ENCODE results near the gene ICOSLG. TPM values are rescaled to one million over a fixed set of nuclear protein-coding genes. Genes with fewer than 3 reads are reported as not detected.
A peak's percentile ranks its signal among the peaks of the same experiment; 100 is the strongest.
"Not testable (repeated sequence)": the region's sequence is repeated elsewhere in the genome, so short reads cannot be mapped to it uniquely, and the experiment has no call there.

The ICOSLG gene
- total and polyA plus RNA-seq, 8 donors: 0.46 to 2.7 (median 0.83) TPM

- H3K9me3 ChIP-seq: no peaks in the 10 kb centered on the region
- no peak for TF ChIP-seq CTCF (IDR thresholded peaks at IDR 0.05)
- H3K4me1 ChIP-seq: no peaks in the 10 kb centered on the region
- FAIRE-seq: no peak
- H3K4me3 ChIP-seq: no peak overlapping the region
- DNase-seq: peak in 2 of 6 donors; percentile 39 to 45
- ATAC-seq: no peak
- WGBS, 2 donors: 59 to 73% methylated on average over 29 of the region's 29 CpGs
- H3K27me3 ChIP-seq: no peaks in the 10 kb centered on the region
- no peaks in the 10 kb centered on the region for H3K36me3 ChIP-seq
- H3K27ac ChIP-seq: no peak overlapping the region
- intact Hi-C loops (cut with DNase I): no loop called here
These were observed 13.3 kb upstream of the ICOSLG start for GRCh38 chr21:44253832-44254710.

GRCh38 chr21:44249204-44250037, 8.7 kb upstream of the ICOSLG start:
- intact Hi-C loops (cut with DNase I); H3K27ac ChIP-seq; H3K36me3 ChIP-seq; DNase-seq; H3K9me3 ChIP-seq; H3K4me1 ChIP-seq; H3K27me3 ChIP-seq; H3K4me3 ChIP-seq; FAIRE-seq: not testable (repeated sequence)
- peak in 3 of 4 donors; percentile 39 to 62 (median 52) for ATAC-seq
- no CpG with 5 or more reads among the region's 33 CpGs for WGBS, 2 donors

GRCh38 chr21:44247904-44248303, 7.2 kb upstream of the ICOSLG start:
- H3K27me3 ChIP-seq; FAIRE-seq; ATAC-seq; H3K4me1 ChIP-seq; intact Hi-C loops (cut with DNase I); H3K9me3 ChIP-seq; H3K27ac ChIP-seq; H3K36me3 ChIP-seq; DNase-seq; H3K4me3 ChIP-seq: not testable (repeated sequence)
- WGBS, 2 donors: no CpG with 5 or more reads among the region's 17 CpGs

- H3K4me1 ChIP-seq; H3K9me3 ChIP-seq; H3K36me3 ChIP-seq; DNase-seq; H3K27me3 ChIP-seq; H3K27ac ChIP-seq; FAIRE-seq; intact Hi-C loops (cut with DNase I); H3K4me3 ChIP-seq: not testable (repeated sequence)
- no CpG with 5 or more reads among the region's 15 CpGs for WGBS, 2 donors
- peak; percentile 37 to 71 (median 54) for ATAC-seq
These were observed 3.2 kb upstream of the ICOSLG start for GRCh38 chr21:44243980-44244379.

GRCh38 chr21:44241281-44241680, 538 bp upstream of the ICOSLG start:
- ATAC-seq: peak; percentile 19 to 47 (median 36)
- H3K4me3 ChIP-seq; H3K9me3 ChIP-seq; intact Hi-C loops (cut with DNase I); FAIRE-seq; DNase-seq; H3K27me3 ChIP-seq; H3K27ac ChIP-seq; H3K4me1 ChIP-seq; H3K36me3 ChIP-seq: not testable (repeated sequence)
- no CpG with 5 or more reads among the region's 27 CpGs for WGBS, 2 donors

GRCh38 chr21:44240353-44240752, 390 bp downstream of the ICOSLG start:
- H3K9me3 ChIP-seq; DNase-seq; FAIRE-seq; H3K27me3 ChIP-seq; H3K4me3 ChIP-seq; H3K4me1 ChIP-seq; H3K27ac ChIP-seq; H3K36me3 ChIP-seq; intact Hi-C loops (cut with DNase I): not testable (repeated sequence)
- WGBS, 2 donors: no CpG with 5 or more reads among the region's 46 CpGs
- peak; percentile 25 to 69 (median 58) for ATAC-seq

- H3K9me3 ChIP-seq; H3K4me3 ChIP-seq; FAIRE-seq; H3K4me1 ChIP-seq; H3K27me3 ChIP-seq; intact Hi-C loops (cut with DNase I); ATAC-seq; H3K36me3 ChIP-seq; H3K27ac ChIP-seq: not testable (repeated sequence)
- DNase-seq: peak in 1 of 6 donors; percentile 23
- 91 to 100% methylated on average over 4 to 6 of the region's 22 CpGs for whole genome bisulfite sequencing, 2 donors
These were observed 11.2 kb downstream of the ICOSLG start for GRCh38 chr21:44229561-44229960.

GRCh38 chr21:44228109-44228508, 12.6 kb downstream of the ICOSLG start:
- FAIRE-seq: not testable (repeated sequence)

GRCh38 chr21:44227614-44228013, 13.1 kb downstream of the ICOSLG start:
- H3K4me1 ChIP-seq; H3K27me3 ChIP-seq; H3K27ac ChIP-seq; H3K36me3 ChIP-seq; H3K9me3 ChIP-seq; DNase-seq; intact Hi-C loops (cut with DNase I); FAIRE-seq; H3K4me3 ChIP-seq; ATAC-seq: not testable (repeated sequence)
- WGBS, 2 donors: 100% methylated on average over 1 of the region's 9 CpGs; no CpG with 5 or more reads in 1 of the 2 donors

More at GRCh38 chr21:44228109-44228508, 12.6 kb downstream of the ICOSLG start:
- H3K36me3 ChIP-seq; intact Hi-C loops (cut with DNase I); H3K4me1 ChIP-seq; H3K27ac ChIP-seq; DNase-seq; H3K27me3 ChIP-seq; H3K4me3 ChIP-seq; ATAC-seq; H3K9me3 ChIP-seq: not testable (repeated sequence)
- WGBS, 2 donors: no CpG with 5 or more reads among the region's 13 CpGs

- H3K27me3 ChIP-seq; DNase-seq; FAIRE-seq; H3K27ac ChIP-seq; H3K36me3 ChIP-seq; H3K4me1 ChIP-seq; intact Hi-C loops (cut with DNase I); H3K9me3 ChIP-seq; H3K4me3 ChIP-seq; ATAC-seq: not testable (repeated sequence)
- no CpG with 5 or more reads among the region's 6 CpGs for WGBS, 2 donors
These were observed 15.1 kb downstream of the ICOSLG start for GRCh38 chr21:44225605-44226004.

- H3K4me3 ChIP-seq; H3K27me3 ChIP-seq; H3K9me3 ChIP-seq; FAIRE-seq; H3K27ac ChIP-seq; H3K36me3 ChIP-seq; intact Hi-C loops (cut with DNase I); DNase-seq; H3K4me1 ChIP-seq: not testable (repeated sequence)
- peak in 1 of 4 donors; percentile 74 for ATAC-seq
- no CpG with 5 or more reads among the region's 5 CpGs for WGBS, 2 donors
These were observed 17.4 kb downstream of the ICOSLG start for GRCh38 chr21:44223334-44223733.

All from pancreas (tissue), 10 donors.